Choroid plexus epithelial cell (primary cell): ENCODE measurements around the gene CDC42.
A peak's percentile ranks its signal among the peaks of the same experiment; 100 is the strongest.

Experiments
- DNase-seq: peaks from one replicate; pipeline ENCODE4 v3.0.0-alpha.2; 2010; ENCODE audit warnings: low read depth
- H3K4me3 ChIP-seq: 2 replicates; pipeline ENCODE4 v1.5.1; 2011; ENCODE audit warnings: low read depth, mild to moderate bottlenecking, control low read depth, low read length, moderate library complexity
- CTCF ChIP-seq: conservative IDR thresholded peaks from 2 replicates; pipeline ENCODE4 v1.5.1; 2011; ENCODE audit warnings: low read depth, mild to moderate bottlenecking, control low read depth, inconsistent platforms, low read length, moderate library complexity

CDC42 gene

GRCh38 chr1:22104094-22104493 lies 51.6 kb downstream of the CDC42 start:
- no peak overlapping the region for H3K4me3 ChIP-seq
- DNase-seq: no peak
- no peak for TF ChIP-seq CTCF

- no peak for DNase-seq
- TF ChIP-seq CTCF: no peak
- H3K4me3 ChIP-seq: no peak overlapping the region
Measured at GRCh38 chr1:22104865-22105437, 52.4 kb downstream of the CDC42 start.

GRCh38 chr1:22105611-22106207 lies 53.2 kb downstream of the CDC42 start:
- H3K4me3 ChIP-seq: no peak overlapping the region
- peak; percentile 87 for TF ChIP-seq CTCF
- DNase-seq: peak; percentile 83

- no peak for TF ChIP-seq CTCF
- H3K4me3 ChIP-seq: no peak overlapping the region
- DNase-seq: no peak
Measured at GRCh38 chr1:22107126-22107525, 54.6 kb downstream of the CDC42 start.

GRCh38 chr1:22108339-22109105 lies 56.0 kb downstream of the CDC42 start:
- peak; percentile 51 for DNase-seq
- H3K4me3 ChIP-seq: no peak overlapping the region
- no peak for TF ChIP-seq CTCF

GRCh38 chr1:22110016-22110415 lies 57.5 kb downstream of the CDC42 start:
- no peak for TF ChIP-seq CTCF
- no peak for DNase-seq
- no peak overlapping the region for H3K4me3 ChIP-seq
